ENCODE data around the gene SYT9. TPM values are rescaled to one million over a fixed set of nuclear protein-coding genes. Genes with fewer than 3 reads are reported as not detected.
A peak's percentile ranks its signal among the peaks of the same experiment; 100 is the strongest.

The SYT9 gene
- total and polyA plus RNA-seq, 10 of the 15 experiments (the other 5 are each of a cell fraction or from before 2014, with no cell fraction given) = 0.03 TPM; not detected in 9

DNA sequence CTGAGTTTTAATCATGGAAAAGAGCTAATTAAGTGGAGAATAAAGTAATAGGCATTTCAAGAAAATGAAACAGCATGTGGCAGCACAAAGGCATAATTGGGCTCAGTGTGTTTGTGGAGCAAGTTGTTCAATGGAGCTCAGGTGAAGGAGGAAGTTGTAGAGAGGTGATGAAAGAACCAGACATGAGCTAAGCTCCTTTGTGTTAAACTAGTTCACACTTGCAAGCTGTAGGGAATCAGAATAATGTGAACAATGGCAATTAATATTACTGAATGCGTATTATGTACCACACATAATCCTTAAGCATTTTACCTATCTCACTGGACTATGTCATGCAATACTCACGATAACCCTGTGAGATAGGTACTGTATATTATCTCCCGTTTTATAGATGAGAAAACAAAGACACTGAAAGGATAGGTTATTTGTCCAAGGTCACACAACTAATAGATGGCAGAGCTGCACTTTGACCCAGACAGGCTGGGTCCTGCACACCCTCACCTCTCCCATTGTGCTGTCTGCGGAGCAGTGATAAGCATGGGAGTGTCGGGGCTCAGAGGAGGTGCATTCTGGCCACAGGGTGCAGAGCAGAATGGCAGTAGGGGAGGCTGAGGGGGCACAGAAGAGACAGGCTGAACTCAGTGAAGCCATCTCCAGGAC is 242.5 kb downstream of the SYT9 start:
- 95% methylated on average over 5 of the region's 5 CpGs for WGBS (ENCODE audit: insufficient coverage, insufficient replicate concordance, low lambda C conversion rate, missing lambda C conversion rate)
- TF ChIP-seq, protein P1, sequence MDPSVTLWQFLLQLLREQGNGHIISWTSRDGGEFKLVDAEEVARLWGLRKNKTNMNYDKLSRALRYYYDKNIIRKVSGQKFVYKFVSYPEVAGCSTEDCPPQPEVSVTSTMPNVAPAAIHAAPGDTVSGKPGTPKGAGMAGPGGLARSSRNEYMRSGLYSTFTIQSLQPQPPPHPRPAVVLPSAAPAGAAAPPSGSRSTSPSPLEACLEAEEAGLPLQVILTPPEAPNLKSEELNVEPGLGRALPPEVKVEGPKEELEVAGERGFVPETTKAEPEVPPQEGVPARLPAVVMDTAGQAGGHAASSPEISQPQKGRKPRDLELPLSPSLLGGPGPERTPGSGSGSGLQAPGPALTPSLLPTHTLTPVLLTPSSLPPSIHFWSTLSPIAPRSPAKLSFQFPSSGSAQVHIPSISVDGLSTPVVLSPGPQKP (IDR thresholded peaks at IDR 0.05; ENCODE audit: low read depth, low read length) = no peak
- in situ Hi-C loops (cut with MboI) (no loop called here), intact Hi-C loops (cut with micrococcal nuclease; ENCODE audit: unreplicated experiment) (no loop called here)
- Histone ChIP-seq H3K4me3 (no peak overlapping the region), H3K27ac (ENCODE audit: control insufficient read depth, insufficient read depth) (no peak overlapping the region), H3K4me1 (ENCODE audit: control insufficient read depth, insufficient read depth, low read length) (peaks cover 18% of the 10 kb centered on the region), H2AFZ (ENCODE audit: control insufficient read depth, low read depth, low read length) (no peak overlapping the region), H3K27me3 (replicated peaks in 1 of 2; ENCODE audit: control insufficient read depth in 2 of 2, insufficient read depth in 2 of 2, low read length in 1 of 2) (no peaks in the 10 kb centered on the region), H3K79me2 (ENCODE audit: control insufficient read depth, insufficient read depth, low read length) (no peaks in the 10 kb centered on the region), H3K36me3 (ENCODE audit: control insufficient read depth in 2 of 2, insufficient read depth in 2 of 2, low read length in 1 of 2) (no peaks in the 10 kb centered on the region), H3K4me2 (ENCODE audit: control insufficient read depth, insufficient read depth) (no peak overlapping the region), H3K9ac (ENCODE audit: control insufficient read depth, insufficient read depth, low read length) (no peak overlapping the region), H3K9me3 (replicated peaks; ENCODE audit: control insufficient read depth, insufficient read depth, low read length) (no peaks in the 10 kb centered on the region), H4K20me1 (ENCODE audit: control insufficient read depth, insufficient read depth) (no peaks in the 10 kb centered on the region)
- FAIRE-seq (no peak), DNase-seq (ENCODE audit: low read depth, low spot score) (no peak), ATAC-seq (no peak)
- BruUV-seq (replicated peaks) = no TSS peak
- ChIA-PET CTCF (interaction anchor here (1.0 to 7.4 kb wide), 5 partner anchors 16 to 77 kb away, joined by 3 to 65 read pairs (median 3); partner anchors contain the start of gene PPFIBP2), SMC1A (ENCODE audit: uncharacterized antibody, unreplicated experiment) (interaction anchor here (0.9 to 5.3 kb wide), 6 partner anchors 8 to 141 kb away, joined by 3 to 54 read pairs (median 4); partner anchors contain the start of gene PPFIBP2), POLR2A (interaction anchor here (5.4 kb wide), 1 partner anchor 17 kb away, joined by 24 read pairs; no protein-coding TSS in a partner anchor), RAD21 (ENCODE audit: unreplicated experiment) (interaction anchor here (0.9 to 3.4 kb wide), 3 partner anchors 11 to 21 kb away, joined by 3 to 8 read pairs (median 3); no protein-coding TSS in a partner anchor)

DNA sequence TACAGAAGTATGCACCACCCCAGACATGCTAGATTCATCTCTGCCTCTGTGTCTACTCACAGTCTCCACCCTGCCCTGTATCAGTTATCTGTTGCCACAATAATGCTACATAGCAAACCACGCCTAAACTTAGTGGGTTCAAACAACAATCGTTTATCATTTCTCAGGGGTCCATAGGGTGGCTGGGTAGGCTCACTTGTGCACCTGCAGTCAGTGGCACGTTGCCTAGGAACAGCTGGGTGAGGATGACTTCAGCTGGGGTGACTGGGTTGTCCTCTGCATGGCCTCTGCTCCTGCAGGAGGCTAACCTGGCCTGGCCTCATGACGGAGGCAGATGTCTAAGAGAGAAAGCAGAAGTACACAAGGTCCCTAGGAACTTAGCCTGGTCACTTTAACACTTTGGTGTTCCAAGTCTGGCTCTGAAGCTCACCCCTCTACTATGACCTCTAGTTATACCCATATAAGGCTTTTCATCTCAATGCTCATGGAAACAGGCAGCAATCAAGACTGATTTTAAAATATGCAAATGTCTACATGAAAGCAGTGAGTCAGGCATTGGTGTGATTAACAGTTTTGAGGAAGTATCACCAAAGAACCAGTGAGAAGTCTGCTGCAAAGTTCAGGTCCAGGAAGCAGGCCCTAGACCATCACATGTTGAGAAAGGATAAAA is 244.3 kb downstream of the SYT9 start:
- no TSS peak for BruUV-seq (replicated peaks)
- intact Hi-C loops (cut with micrococcal nuclease; ENCODE audit: unreplicated experiment) = no loop called here
- Histone ChIP-seq H3K9me3 (replicated peaks; ENCODE audit: control insufficient read depth, insufficient read depth, low read length) (no peaks in the 10 kb centered on the region), H3K36me3 (ENCODE audit: control insufficient read depth in 2 of 2, insufficient read depth in 2 of 2, low read length in 1 of 2) (no peaks in the 10 kb centered on the region), H3K27me3 (replicated peaks in 1 of 2; ENCODE audit: control insufficient read depth in 2 of 2, insufficient read depth in 2 of 2, low read length in 1 of 2) (no peaks in the 10 kb centered on the region), H3K9ac (ENCODE audit: control insufficient read depth, insufficient read depth, low read length) (no peak overlapping the region), H4K20me1 (ENCODE audit: control insufficient read depth, insufficient read depth) (no peaks in the 10 kb centered on the region), H2AFZ (ENCODE audit: control insufficient read depth, low read depth, low read length) (peak overlapping the region; percentile 37), H3K79me2 (ENCODE audit: control insufficient read depth, insufficient read depth, low read length) (no peaks in the 10 kb centered on the region), H3K4me3 (no peak overlapping the region), H3K27ac (ENCODE audit: control insufficient read depth, insufficient read depth) (peak overlapping the region; percentile 39), H3K4me1 (ENCODE audit: control insufficient read depth, insufficient read depth, low read length) (peaks cover 18% of the 10 kb centered on the region), H3K4me2 (ENCODE audit: control insufficient read depth, insufficient read depth) (no peak overlapping the region)
- in situ Hi-C loops (cut with MboI) = no loop called here
- CTCF ChIA-PET = interaction anchor here (1.2 to 7.4 kb wide), 3 partner anchors 9 to 14 kb away, joined by 4 to 65 read pairs (median 4); partner anchors contain the start of genes OLFML1 and PPFIBP2
- WGBS (ENCODE audit: insufficient coverage, insufficient replicate concordance, low lambda C conversion rate, missing lambda C conversion rate) = 59% methylated on average over 4 of the region's 4 CpGs
- POLR2A ChIA-PET = interaction anchor here (0.6 to 5.4 kb wide), 4 partner anchors 12 to 38 kb away, joined by 3 to 24 read pairs (median 4); no protein-coding TSS in a partner anchor
- SMC1A ChIA-PET (ENCODE audit: uncharacterized antibody, unreplicated experiment) = interaction anchor here (1.0 to 5.3 kb wide), 11 partner anchors 13 to 59 kb away, joined by 3 to 54 read pairs (median 4); partner anchors contain the start of gene PPFIBP2
- FAIRE-seq = peak; percentile 65
- peak; percentile 91 for ATAC-seq
- RAD21 ChIA-PET (ENCODE audit: unreplicated experiment) = interaction anchor here (0.6 to 3.4 kb wide), 8 partner anchors 9 to 1266 kb away, joined by 3 to 21 read pairs (median 4); partner anchors contain the start of gene PPFIBP2
- peak; percentile 47 for DNase-seq (ENCODE audit: low read depth, low spot score)
- no peak for TF ChIP-seq SIX5 (IDR thresholded peaks at IDR 0.05; ENCODE audit: low read depth, low read length, severe bottlenecking)
- peak; percentile 10; the same call in 1 of the 2 replicates for TF ChIP-seq SPI1 (IDR thresholded peaks at IDR 0.05; ENCODE audit: borderline replicate concordance, insufficient read depth, low read depth, low read length)
- TF ChIP-seq EED (IDR thresholded peaks at IDR 0.05; ENCODE audit: low read depth) = peak; percentile 7; the same call in 1 of the 2 replicates
- TF ChIP-seq NR2F1 (conservative IDR thresholded peaks at IDR 0.05) = peak; percentile 52
- TF ChIP-seq, protein P2, sequence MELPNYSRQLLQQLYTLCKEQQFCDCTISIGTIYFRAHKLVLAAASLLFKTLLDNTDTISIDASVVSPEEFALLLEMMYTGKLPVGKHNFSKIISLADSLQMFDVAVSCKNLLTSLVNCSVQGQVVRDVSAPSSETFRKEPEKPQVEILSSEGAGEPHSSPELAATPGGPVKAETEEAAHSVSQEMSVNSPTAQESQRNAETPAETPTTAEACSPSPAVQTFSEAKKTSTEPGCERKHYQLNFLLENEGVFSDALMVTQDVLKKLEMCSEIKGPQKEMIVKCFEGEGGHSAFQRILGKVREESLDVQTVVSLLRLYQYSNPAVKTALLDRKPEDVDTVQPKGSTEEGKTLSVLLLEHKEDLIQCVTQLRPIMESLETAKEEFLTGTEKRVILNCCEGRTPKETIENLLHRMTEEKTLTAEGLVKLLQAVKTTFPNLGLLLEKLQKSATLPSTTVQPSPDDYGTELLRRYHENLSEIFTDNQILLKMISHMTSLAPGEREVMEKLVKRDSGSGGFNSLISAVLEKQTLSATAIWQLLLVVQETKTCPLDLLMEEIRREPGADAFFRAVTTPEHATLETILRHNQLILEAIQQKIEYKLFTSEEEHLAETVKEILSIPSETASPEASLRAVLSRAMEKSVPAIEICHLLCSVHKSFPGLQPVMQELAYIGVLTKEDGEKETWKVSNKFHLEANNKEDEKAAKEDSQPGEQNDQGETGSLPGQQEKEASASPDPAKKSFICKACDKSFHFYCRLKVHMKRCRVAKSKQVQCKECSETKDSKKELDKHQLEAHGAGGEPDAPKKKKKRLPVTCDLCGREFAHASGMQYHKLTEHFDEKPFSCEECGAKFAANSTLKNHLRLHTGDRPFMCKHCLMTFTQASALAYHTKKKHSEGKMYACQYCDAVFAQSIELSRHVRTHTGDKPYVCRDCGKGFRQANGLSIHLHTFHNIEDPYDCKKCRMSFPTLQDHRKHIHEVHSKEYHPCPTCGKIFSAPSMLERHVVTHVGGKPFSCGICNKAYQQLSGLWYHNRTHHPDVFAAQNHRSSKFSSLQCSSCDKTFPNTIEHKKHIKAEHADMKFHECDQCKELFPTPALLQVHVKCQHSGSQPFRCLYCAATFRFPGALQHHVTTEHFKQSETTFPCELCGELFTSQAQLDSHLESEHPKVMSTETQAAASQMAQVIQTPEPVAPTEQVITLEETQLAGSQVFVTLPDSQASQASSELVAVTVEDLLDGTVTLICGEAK (IDR thresholded peaks at IDR 0.05; ENCODE audit: borderline replicate concordance) = no peak
- 0 out of 2 replicates have a peak, but pooled peaks have one; percentile 52 for TF ChIP-seq SMARCA5 (IDR thresholded peaks at IDR 0.05)
- peak; percentile 52; the same call in 1 of the 2 replicates for TF ChIP-seq MTA2 (IDR thresholded peaks at IDR 0.05; ENCODE audit: low read depth)
- 0 out of 2 replicates have a peak, but pooled peaks have one; percentile 33 for TF ChIP-seq CREM (IDR thresholded peaks at IDR 0.05; ENCODE audit: low read depth)

Measured in GM12878 (cell line).